ENCODE results near the gene MAOB.
"Not testable (repeated sequence)": the region's sequence is repeated elsewhere in the genome, so short reads cannot be mapped to it uniquely, and the experiment has no call there.

MAOB gene

DNA sequence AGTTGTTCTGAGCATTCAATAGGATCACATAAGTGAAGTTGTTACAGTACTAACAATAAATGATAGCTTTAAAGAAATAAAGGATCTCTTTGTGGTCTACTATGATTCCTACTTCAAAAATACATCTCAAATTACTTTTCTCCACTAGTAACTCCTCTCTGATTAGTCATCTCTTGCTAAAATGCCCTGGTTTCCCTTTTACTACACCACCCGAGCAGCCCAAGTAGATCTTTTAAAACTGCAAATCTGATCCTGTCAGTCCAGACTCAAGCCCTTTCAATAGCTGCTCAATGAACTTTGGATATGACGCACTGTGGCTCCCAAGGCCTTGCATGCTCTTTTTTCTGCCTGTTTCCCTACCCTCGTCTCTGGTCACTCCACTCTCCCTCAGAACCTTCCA is 128.6 kb downstream of the MAOB start:
- Mint-ChIP-seq H3K4me1 (ENCODE audit: low read depth) (peaks cover 4% of the 10 kb centered on the region), H3K27ac (no peak overlapping the region), H3K27me3 (peaks cover 44% of the 10 kb centered on the region), H3K36me3 (ENCODE audit: low read depth) (no peaks in the 10 kb centered on the region), H3K9me3 (no peaks in the 10 kb centered on the region), H3K4me3 (no peak overlapping the region)
- DNase-seq = no peak

DNA sequence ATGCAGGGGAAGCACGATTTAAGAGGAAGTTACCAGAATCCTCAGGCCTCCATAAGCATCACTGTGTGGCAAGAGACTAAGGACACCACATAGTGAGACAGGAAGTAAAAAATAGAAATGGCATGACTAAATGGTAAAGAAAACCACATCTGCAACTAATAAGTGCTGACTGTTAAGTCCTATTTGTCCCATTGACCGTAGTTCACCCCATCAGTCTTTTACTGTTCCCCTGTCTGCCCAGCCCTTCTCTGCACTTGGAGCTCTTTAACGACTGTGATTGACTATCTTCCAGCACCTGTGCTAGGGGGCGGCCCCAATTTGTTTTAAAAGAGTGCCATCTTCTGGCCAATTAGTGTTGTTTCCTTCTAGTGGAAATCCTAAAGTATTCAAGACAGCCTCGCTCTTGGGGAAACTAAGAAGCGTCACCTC is 132.0 kb downstream of the MAOB start:
- no peak overlapping the region for H3K27ac Mint-ChIP-seq
- H3K4me1 Mint-ChIP-seq (ENCODE audit: low read depth) = peaks cover 4% of the 10 kb centered on the region
- DNase-seq = peak; percentile 32

DNA sequence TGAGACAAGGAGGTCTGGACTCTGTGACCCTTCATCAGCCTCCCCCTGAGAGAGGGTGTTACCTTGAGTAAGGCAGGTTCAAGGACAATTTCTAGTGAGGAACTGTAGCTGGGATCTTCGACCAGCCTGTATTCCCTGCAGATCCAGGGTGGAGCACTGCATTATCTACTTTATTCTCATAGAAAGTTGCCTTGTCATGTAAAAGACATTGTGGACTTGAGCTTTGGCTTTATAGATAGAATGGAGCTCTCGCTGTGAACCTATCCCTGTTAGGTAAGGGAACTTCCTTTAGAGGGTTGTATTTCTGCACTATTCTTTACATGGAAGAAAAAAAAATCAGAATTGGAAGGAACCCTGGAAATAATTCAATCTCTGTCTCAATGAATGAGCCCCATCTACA is 134.8 kb downstream of the MAOB start:
- Mint-ChIP-seq H3K4me1 (ENCODE audit: low read depth) (peaks cover 4% of the 10 kb centered on the region), H3K27me3 (peaks cover 37% of the 10 kb centered on the region), H3K9me3 (no peaks in the 10 kb centered on the region), H3K27ac (no peak overlapping the region), H3K36me3 (ENCODE audit: low read depth) (no peaks in the 10 kb centered on the region), H3K4me3 (no peak overlapping the region)
- no peak for DNase-seq

More for the DNA sequence above, 132.0 kb downstream of the MAOB start:
- H3K4me3 Mint-ChIP-seq = no peak overlapping the region
- no peaks in the 10 kb centered on the region for H3K9me3 Mint-ChIP-seq
- no peaks in the 10 kb centered on the region for H3K36me3 Mint-ChIP-seq (ENCODE audit: low read depth)
- peaks cover 35% of the 10 kb centered on the region for H3K27me3 Mint-ChIP-seq

DNA sequence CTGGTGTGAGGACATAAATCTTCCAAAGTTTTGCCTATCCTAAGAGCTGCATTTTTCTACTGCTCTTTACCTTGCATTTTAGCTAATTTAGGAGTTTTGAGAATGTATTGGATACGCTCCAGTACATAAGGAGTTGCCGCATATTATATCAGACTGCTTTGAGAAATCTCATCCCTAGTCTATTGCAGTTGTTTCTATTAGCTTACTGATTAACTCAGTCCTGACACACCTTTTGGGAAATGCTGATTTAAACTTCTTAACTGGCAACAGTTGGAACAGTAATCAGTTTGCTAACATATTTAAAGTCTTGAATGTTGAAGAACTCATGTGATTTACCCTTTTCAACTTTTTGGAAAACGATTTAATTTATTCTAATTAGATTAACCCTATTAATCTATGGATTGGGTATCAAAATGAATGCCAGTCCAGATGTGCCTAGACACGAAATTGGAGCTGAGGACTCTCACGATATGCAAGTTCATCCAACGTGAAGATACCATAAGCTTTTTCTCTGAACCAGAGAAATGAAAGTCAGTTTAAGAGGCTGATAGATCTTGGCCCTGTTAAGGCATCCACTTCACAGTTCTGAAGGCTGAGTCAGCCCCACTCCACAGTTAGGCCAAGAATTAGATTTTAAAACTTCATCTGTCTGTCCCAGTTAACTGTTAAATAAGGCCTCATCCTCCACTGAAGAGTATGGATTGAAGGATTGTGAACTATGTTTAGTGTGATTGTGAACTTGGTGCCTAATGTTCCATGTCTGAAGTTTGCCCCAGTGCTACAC is 136.1 kb downstream of the MAOB start:
- H3K27ac Mint-ChIP-seq = no peak overlapping the region
- H3K27me3 Mint-ChIP-seq = peaks cover 44% of the 10 kb centered on the region
- H3K4me3 Mint-ChIP-seq = no peak overlapping the region
- H3K36me3 Mint-ChIP-seq (ENCODE audit: low read depth) = no peaks in the 10 kb centered on the region
- H3K4me1 Mint-ChIP-seq (ENCODE audit: low read depth) = peaks cover 4% of the 10 kb centered on the region
- H3K9me3 Mint-ChIP-seq = no peaks in the 10 kb centered on the region
- no peak for DNase-seq

DNA sequence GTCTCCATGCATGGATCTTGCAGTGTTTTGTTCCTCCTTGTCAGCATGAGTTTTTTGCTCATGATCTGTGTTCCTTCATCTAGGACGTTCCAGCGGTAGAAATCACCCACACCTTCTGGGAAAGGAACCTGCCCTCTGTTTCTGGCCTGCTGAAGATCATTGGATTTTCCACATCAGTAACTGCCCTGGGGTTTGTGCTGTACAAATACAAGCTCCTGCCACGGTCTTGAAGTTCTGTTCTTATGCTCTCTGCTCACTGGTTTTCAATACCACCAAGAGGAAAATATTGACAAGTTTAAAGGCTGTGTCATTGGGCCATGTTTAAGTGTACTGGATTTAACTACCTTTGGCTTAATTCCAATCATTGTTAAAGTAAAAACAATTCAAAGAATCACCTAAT is 138.0 kb downstream of the MAOB start:
- no peaks in the 10 kb centered on the region for H3K4me1 Mint-ChIP-seq (ENCODE audit: low read depth)
- DNase-seq = no peak
- no peak overlapping the region for H3K27ac Mint-ChIP-seq
- no peak overlapping the region for H3K4me3 Mint-ChIP-seq
- peaks cover 48% of the 10 kb centered on the region for H3K27me3 Mint-ChIP-seq
- H3K36me3 Mint-ChIP-seq (ENCODE audit: low read depth) = no peaks in the 10 kb centered on the region
- no peaks in the 10 kb centered on the region for H3K9me3 Mint-ChIP-seq

DNA sequence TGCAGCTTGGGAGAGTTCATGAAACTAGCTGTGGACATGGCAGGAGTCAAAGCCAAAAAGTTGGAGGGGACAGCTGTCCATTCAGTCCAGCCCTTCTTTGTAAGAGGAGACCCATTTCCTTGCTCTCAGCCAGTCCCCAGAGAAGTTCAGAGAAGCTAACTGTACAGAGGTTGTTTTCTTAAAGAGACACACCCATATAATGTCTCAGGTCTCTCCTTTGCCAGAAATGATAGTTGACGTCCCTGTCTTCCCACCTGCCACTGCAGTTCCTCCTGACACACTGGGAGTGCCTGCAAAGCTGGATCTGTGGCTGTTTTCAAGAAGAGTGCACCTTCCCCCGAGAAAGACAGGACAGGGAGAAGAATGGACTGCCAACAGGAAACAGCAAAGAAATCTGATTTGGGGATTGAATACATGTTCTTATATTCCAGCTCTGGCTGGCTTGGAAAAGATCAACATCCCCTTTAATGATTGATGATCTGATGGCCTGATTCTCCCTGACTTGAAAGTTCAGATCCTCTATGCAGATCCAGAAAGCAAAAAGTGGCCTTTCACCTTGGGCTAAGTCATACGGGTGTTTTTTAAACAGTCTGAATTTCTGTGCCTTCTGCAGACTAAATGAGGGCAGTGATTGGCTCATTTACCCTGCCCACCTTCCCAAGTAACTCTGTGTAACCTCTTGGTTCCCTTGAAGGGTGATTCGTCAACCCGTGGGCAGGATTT is 139.0 kb downstream of the MAOB start:
- DNase-seq = no peak
- no peaks in the 10 kb centered on the region for H3K4me1 Mint-ChIP-seq (ENCODE audit: low read depth)
- H3K27me3 Mint-ChIP-seq = peaks cover 54% of the 10 kb centered on the region
- H3K4me3 Mint-ChIP-seq = no peak overlapping the region
- H3K27ac Mint-ChIP-seq = no peak overlapping the region
- H3K36me3 Mint-ChIP-seq (ENCODE audit: low read depth) = no peaks in the 10 kb centered on the region
- no peaks in the 10 kb centered on the region for H3K9me3 Mint-ChIP-seq

DNA sequence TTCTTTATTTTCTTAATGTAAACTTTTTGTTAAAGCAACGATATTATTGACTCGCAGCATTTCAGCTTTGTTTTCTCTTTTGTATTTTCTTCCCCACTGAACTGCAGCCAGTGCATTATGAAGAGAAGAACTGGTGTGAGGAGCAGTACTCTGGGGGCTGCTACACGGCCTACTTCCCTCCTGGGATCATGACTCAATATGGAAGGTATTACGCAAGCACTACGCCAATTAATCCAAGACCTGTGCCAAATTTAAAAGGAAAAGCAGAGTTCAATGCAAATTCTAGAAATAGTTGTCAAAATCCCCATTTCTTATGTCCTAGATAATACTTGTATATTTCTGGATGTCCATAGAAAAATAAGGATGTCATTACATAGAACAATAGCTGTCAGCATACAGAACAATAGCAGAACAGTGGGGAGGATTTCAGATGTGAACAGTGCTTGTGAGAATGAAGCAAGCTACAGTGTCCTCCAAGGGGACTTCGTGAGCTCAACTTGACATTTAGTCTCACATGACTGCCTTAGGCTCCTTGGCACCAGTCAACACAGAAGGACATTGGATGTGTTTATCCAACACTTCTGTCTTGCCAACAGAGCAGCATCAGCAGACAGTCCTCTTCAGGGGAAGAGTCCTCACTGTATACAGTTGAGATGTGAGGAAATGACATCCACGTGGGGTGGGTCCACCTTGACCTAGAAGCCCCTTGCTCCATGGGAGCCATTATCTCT is 140.2 kb downstream of the MAOB start:
- Mint-ChIP-seq H3K27me3 (peaks cover 53% of the 10 kb centered on the region), H3K27ac (no peak overlapping the region), H3K4me1 (ENCODE audit: low read depth) (no peaks in the 10 kb centered on the region), H3K4me3 (no peak overlapping the region), H3K36me3 (ENCODE audit: low read depth) (no peaks in the 10 kb centered on the region), H3K9me3 (no peaks in the 10 kb centered on the region)
- no peak for DNase-seq

DNA sequence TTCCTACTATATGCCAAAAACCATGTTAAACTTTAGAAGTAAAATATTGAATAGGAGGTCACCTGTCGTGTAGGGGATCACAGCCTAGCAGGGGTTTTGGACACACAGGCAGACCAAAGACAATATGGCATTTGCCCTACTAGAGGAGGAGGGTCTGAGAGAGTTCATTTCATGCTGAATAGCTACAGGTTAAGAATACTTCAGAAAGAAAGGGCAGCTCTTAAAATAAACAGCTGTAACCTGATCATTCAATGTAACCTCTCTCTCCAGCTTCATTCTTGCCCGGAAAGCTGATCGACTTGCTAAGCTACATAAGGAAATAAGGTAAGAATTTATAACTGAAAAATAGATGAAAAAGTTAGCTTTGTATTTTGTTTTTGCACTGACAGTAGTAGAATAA is 146.3 kb downstream of the MAOB start:
- Mint-ChIP-seq H3K4me3 (no peak overlapping the region), H3K9me3 (no peaks in the 10 kb centered on the region), H3K4me1 (ENCODE audit: low read depth) (no peaks in the 10 kb centered on the region), H3K27me3 (peaks cover 57% of the 10 kb centered on the region), H3K36me3 (ENCODE audit: low read depth) (no peaks in the 10 kb centered on the region), H3K27ac (no peak overlapping the region)
- DNase-seq = no peak

DNA sequence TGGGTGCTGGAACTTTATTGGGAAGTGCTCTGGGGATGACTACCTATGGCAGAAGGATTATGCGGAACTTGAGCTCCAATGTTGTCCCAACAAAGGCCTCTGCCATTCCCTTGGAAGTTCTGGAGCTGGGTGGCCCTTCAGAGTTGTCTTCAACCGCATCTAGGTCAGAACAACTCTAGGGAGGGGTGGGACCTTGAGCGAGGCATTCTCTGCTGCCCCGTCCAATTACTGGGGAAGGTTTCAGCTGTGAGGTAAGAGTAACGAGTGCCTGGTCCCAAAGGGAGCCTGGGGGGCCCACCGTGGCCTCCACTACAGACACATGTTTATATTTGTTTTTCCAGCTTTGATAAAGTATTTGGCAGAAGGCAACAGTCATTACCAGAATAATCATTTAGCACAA is 146.7 kb downstream of the MAOB start:
- Mint-ChIP-seq H3K4me1 (ENCODE audit: low read depth) (no peaks in the 10 kb centered on the region), H3K36me3 (ENCODE audit: low read depth) (no peaks in the 10 kb centered on the region), H3K27ac (no peak overlapping the region), H3K4me3 (no peak overlapping the region), H3K9me3 (no peaks in the 10 kb centered on the region), H3K27me3 (peaks cover 57% of the 10 kb centered on the region)
- DNase-seq = no peak

DNA sequence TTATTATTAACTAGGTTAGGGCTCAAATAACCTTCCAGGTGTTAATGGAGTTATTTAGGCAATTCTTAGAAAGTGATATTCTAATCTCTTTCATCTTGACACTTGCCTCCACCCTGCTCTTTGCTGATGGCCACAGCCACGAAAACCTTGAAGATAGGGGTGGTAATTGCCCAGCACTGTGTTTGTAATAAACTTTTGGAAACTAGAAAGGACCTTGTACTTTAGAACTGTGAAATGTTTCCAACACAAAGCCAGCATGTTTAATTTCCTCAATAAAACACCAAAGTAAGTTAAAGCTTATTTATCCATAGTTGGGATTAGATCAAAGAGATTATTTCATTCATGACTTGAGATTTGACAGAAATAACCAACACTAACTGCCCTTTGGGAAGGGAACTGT is 147.8 kb downstream of the MAOB start:
- H3K4me3 Mint-ChIP-seq = no peak overlapping the region
- no peaks in the 10 kb centered on the region for H3K4me1 Mint-ChIP-seq (ENCODE audit: low read depth)
- H3K27ac Mint-ChIP-seq = no peak overlapping the region
- peaks cover 57% of the 10 kb centered on the region for H3K27me3 Mint-ChIP-seq
- H3K36me3 Mint-ChIP-seq (ENCODE audit: low read depth) = no peaks in the 10 kb centered on the region
- no peaks in the 10 kb centered on the region for H3K9me3 Mint-ChIP-seq
- no peak for DNase-seq

DNA sequence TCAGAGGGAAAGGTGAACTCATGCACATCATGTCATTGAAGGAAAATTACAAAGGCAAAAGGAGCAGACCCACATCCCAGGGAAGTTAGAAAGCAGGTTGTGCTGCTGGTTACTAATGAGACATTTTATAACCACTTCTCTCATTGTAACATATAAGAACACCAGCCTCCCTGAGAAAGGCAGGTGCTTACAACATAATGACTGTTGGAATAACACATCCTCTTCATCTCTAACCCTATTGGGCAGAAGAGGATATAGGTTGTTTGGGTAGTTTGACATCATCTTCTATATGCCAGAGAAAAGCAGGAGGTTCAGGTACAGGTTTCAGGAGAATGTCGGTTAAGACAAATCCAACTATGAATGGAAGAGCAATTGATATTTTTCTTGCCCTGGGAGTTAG is 148.6 kb downstream of the MAOB start:
- no peak overlapping the region for H3K4me3 Mint-ChIP-seq
- no peaks in the 10 kb centered on the region for H3K9me3 Mint-ChIP-seq
- no peaks in the 10 kb centered on the region for H3K4me1 Mint-ChIP-seq (ENCODE audit: low read depth)
- H3K27me3 Mint-ChIP-seq = peaks cover 56% of the 10 kb centered on the region
- DNase-seq = no peak
- H3K27ac Mint-ChIP-seq = no peak overlapping the region
- H3K36me3 Mint-ChIP-seq (ENCODE audit: low read depth) = no peaks in the 10 kb centered on the region

DNA sequence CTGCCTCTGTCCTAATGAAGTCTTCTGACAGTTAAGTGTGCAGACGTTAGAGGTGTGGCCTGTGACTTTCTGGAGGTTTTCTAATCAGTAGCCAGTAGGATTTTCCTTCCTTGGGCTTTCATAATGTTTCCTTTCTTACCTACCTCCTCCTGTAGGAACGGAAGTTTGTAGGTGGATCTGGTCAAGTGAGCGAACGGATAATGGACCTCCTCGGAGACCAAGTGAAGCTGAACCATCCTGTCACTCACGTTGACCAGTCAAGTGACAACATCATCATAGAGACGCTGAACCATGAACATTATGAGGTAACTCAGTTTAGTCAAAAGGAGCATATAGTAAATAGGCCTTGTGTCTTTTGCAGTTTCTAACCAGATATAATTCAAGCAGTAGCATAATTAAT is 151.2 kb downstream of the MAOB start:
- peaks cover 62% of the 10 kb centered on the region for H3K27me3 Mint-ChIP-seq
- no peak overlapping the region for H3K27ac Mint-ChIP-seq
- H3K36me3 Mint-ChIP-seq (ENCODE audit: low read depth) = no peaks in the 10 kb centered on the region
- DNase-seq = no peak
- no peak overlapping the region for H3K4me3 Mint-ChIP-seq
- no peaks in the 10 kb centered on the region for H3K9me3 Mint-ChIP-seq
- H3K4me1 Mint-ChIP-seq (ENCODE audit: low read depth) = peaks cover 2% of the 10 kb centered on the region

DNA sequence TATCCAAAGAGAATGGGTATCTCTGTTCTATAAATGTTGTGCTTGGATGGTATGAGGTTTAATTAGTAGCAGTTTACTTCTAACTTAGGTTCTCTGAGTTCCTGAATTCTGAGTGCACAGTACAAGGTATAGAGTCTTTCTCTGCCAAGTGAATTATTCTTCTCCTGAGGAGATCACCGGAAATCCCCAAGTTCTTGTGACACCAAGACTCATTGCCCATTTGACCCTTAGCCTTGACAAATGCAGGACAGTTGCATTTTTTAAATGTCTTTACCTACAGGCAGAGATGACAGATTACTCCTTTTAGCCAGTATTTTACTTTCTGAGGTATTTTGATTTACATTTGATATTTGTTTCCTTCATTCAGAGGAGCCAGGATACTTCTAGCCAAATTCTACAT is 153.3 kb downstream of the MAOB start:
- Mint-ChIP-seq H3K4me3 (no peak overlapping the region), H3K9me3 (no peaks in the 10 kb centered on the region), H3K4me1 (ENCODE audit: low read depth) (peaks cover 2% of the 10 kb centered on the region), H3K27me3 (peaks cover 66% of the 10 kb centered on the region), H3K27ac (no peak overlapping the region), H3K36me3 (ENCODE audit: low read depth) (no peaks in the 10 kb centered on the region)
- DNase-seq = no peak

DNA sequence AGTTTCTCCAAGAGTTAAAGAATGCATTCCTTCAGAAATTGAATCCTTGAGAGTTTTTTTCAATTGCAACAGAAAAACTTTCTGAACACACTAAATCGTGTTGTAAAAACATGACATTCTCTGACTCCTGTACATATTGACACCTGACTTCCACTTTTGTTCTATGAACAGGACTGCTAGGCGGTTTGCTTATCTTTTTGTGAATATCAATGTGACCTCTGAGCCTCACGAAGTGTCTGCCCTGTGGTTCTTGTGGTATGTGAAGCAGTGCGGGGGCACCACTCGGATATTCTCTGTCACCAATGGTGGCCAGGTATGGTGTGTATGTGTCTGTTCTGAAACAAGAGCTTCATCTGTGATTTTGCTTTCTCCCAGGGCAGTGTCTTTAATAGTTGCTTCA is 154.2 kb downstream of the MAOB start:
- H3K27me3 Mint-ChIP-seq = peaks cover 60% of the 10 kb centered on the region
- no peaks in the 10 kb centered on the region for H3K36me3 Mint-ChIP-seq (ENCODE audit: low read depth)
- DNase-seq = no peak
- no peak overlapping the region for H3K4me3 Mint-ChIP-seq
- H3K27ac Mint-ChIP-seq = no peak overlapping the region
- H3K9me3 Mint-ChIP-seq = no peaks in the 10 kb centered on the region
- peaks cover 2% of the 10 kb centered on the region for H3K4me1 Mint-ChIP-seq (ENCODE audit: low read depth)

DNA sequence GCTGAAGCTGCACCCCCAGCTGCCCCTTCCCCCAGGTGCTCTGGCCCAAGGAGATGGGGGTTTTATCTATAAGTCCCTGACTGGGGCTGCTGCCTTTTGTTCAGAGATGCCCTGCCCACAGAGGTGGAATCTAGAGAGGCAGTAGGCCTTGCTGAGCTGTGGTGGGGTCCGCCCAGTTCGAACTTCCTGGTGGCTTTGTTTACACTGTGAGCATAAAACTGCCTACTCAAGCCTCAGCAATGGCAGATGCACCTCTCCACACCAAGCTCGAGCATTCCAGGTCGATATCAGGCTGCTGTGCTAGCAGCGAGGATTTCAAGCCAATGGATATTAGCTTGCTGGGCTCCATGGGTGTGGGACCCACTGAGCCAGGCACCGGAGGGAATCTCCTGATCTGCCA is 155.0 kb downstream of the MAOB start:
- H3K27ac Mint-ChIP-seq; H3K4me3 Mint-ChIP-seq; DNase-seq; H3K9me3 Mint-ChIP-seq; H3K36me3 Mint-ChIP-seq (ENCODE audit: low read depth); H3K4me1 Mint-ChIP-seq (ENCODE audit: low read depth): not testable (repeated sequence)
- peaks cover 56% of the 10 kb centered on the region for H3K27me3 Mint-ChIP-seq

Data from activated T-cell treated with anti-CD3 and anti-CD28 coated beads, Interleukin-2, amount 50 U/mL, for 24 hours (primary cell).